Stimulated activated CD4-positive, alpha-beta T cell treated with anti-CD3 and anti-CD28 coated beads, Interleukin-2, amount 100 ng/mL, for 48 hours (primary cell): ENCODE data around the gene WIZ.

Source experiments
- DNase-seq, 2 donors: peaks; one replicate each; pipeline ENCODE4 v3.0.0-alpha.2; 2020

WIZ gene

DNA sequence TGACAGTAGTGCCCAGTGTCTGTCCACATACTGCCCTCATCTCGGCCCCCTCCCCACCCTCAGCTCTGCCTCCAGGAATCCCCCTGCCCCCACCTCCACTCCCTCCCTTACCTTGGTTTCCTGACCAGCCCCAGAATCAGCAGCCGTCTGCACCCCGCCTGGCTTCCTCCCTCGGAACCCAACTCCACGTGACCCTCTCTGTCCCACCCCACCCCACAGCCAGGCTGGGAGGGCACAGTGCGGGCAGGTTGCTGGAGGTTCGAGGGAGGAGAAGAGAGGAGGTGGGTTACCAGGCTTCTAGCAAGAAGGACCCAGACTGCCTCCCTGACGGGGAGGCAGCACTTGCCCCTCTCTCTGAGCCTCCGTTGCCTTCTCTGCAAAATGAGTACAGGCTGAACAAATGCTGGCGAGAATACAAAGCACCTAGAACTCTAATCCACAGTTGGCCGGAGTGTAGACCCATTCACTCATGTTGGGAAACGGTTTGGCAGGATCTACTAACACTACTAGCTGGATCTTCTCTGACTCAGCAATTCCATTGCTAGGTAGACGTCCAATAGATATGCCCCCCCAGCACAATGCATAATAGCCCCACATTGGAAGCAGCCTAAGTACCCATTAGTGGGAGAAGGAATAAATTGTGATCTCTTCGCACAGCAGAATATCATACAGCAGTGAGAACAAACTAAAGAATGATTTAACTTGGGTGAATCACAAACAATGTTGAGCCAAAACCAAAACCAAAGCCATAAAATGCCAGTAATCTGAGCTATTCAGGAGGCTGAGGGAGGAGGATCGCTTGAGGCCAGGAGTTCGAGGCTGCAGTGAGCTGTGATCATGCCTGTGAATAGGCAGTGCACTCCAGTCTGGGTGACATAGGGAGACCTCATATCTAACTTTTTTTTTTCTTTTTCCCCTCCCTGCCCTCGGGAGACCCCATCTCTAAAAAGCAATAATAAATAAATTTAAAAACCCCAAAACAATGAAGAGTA, 14.9 kb upstream of the WIZ start, which contains the start of gene RASAL3:
Gene RASAL3 (minus strand): TSS at position 151 of the 992 bp plus-strand sequence. CDS start 186 bp downstream, outside the sequence.
- DNase-seq: peak; percentile 46 to 47

DNA sequence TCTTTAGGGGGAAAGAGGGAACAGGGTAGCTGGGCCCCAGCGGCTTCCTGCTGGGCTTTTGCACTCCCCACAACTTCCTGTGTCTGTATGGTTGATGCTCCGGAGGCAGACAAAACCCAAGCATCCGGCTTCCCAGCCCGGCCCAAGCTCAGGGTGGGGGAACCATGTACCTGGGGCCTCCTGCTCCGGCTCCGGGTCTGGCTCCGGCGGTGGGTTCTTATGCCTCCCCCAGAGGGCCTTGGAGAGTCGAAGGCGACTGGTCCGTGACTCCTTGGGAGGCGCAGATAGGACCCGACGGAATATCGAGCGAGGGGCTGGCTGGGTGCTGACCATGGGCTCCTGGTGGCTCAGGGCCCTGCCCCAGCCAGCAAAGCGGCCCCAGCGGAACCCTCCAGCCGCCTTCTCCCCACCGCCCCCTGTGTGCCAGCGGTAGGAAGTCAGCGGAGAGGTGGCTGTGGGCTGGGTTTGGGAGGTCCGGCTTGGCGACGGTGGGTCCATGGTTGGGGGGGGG, 14.2 kb upstream of the WIZ start:
- DNase-seq: peak; percentile 61 to 66

- DNase-seq: no peak
Observed at GRCh38 chr19:15461694-15462093, 11.9 kb upstream of the WIZ start.

DNA sequence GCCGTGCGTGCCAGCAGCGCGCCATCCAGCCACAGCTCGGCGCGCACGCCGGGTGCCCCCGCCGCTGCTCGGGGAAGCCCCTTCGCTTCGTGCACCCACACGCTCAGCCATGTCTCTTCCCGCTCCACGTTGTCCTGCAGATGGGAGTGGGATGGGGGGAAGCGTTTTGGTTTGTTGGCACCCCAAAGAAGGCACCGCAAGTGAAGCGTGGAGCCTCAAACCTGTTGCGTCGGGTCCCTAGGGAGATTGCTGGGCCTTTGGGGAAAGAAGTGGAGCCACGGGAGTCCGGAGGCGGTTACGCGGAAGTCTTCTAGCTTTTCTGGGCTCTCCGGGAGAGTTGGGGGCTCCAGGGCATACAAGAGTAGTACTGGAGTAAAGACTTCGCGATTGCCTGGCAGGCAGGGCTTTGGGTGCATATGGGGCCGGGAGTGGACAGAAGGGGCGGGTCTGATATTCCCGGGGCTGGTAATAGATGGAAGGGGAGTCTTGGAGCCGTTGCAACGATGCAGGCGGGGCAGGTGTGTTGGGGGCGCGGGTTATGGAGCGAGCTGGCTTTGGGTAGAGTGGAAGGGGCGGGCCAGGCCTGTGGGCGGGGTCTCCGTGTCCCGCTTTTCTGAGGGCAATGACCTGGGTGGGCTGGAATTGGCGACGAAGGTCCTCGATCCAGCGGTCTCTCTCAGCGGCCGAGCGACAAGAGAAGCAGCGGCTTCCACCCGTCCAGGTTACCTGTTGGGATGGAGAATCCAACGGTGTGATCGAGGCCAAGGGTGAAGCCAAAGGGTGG, 8.1 kb upstream of the WIZ start:
- no peak for DNase-seq

DNA sequence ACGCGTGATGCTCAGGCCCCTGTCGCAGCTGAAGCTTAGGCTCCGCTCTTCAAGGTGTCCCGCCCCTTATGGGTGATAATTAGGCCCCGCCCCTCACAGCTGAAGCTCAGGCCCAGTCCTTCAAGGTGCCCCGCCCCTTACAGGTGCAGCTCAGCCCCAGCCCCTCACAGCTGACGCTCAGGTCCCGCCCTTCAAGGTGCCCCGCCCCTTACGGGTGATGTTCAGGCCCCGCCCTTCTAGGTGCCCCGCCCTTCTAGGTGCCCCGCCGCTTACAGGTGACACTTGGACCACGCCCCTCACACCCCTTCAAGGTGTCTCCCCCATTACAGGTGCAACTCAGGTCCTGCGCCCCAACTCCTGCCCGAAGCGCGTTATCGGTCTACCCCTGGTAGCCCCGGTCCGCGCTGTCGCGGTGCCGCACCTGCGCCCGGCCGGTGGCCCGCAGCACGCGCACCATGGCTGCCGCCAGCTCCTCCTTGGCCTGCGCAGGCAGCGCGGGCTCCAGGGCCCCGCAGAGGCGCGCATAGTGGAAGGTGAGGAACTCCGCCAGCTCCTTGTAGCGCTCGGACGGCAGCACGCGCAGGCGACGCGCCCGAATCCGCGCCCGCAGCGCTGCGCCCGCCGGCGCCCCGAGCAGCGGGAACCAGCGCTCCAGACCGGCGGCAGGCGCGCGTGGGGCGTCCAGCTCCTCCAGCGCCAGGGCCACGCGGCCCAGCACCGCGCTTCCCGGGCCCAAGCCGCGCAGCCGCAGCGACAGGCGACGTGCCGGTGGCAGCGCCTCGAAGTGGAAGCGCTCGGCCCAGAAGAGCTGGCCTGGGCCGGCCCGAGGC, 7.3 kb upstream of the WIZ start:
- no peak for DNase-seq

DNA sequence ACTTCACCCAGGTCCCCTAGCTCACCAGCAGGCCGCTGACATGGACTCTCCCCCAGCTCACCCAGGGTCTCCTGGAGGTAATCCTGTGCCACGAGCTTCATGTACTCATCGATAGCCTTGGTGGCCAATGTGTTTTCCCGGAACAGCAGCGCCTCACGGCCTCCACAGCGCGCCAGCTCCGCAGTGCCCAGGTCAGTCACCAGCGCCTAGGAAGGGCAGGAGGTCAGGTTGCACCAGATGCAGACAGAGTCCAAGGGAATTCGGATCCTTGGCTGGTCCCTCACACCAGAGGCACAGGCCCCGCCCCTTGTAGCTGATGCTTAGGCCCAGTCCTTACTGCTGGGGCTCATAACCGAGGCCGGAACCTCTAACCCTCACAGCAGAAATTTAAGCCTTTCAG, 6.7 kb upstream of the WIZ start:
- no peak for DNase-seq

DNA sequence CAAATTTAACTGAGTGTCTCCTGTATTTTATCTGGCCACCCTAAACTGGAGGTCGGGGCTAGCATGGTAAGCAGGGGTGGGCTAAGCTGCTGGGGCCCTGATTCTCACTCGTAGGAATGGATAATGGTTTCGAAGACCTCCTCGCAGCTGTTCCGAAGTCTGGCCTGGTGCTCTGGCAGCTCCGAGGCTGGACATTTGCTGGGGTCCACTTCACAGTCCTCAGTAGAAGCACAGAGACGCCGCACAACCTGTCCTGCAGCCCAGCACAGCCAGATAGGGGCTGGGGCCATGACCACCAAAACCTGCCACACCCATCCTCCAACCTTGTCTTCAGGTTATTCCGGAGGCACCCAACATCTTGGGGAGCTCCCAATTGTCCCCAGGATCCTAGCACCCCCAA, 6.2 kb upstream of the WIZ start:
- DNase-seq: no peak

DNA sequence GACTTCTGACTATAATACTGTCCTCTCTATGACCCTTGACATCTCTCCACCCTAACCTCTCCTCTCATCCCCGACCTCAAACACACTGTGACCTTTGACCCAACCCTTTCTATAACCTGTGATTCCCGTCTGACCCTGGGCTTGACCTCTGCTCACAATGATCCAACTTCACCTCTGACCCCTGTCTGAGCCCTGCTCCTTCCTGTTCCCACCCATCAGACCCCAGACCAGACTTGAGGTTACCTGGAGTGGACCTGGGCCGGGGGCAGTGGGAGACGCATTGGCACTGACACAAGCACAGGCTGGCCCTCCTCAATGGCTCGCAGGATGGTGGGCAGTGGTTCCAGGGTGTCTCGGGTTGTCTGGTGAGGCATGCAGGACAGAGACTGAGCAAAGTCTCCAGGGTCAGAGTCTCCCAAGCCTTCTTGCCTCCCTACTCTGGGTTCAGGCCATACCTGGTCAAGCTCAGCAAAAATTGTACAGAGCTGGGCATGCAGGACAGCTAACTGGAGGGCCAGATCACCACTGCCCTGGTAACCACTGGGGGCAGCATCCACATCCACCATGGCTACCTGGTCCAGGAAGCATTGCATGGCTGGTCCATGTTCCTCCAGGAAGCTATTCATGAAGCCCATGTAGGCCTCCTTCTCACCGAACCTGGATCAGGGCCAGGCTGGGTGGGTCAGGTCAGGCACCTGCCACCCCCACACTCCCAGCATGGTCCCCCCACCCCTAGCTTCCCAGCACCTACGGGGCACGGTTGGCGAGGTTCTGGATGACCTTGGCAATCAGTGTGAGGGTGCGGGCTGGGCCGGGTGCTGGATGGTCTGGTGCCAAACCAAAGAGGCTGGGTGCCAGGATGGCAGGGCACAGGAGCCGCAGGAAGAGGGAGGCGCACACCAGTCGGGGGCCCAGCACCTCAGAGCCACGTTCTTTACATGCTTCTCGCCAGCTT, 4.4 kb upstream of the WIZ start:
- no peak for DNase-seq

DNA sequence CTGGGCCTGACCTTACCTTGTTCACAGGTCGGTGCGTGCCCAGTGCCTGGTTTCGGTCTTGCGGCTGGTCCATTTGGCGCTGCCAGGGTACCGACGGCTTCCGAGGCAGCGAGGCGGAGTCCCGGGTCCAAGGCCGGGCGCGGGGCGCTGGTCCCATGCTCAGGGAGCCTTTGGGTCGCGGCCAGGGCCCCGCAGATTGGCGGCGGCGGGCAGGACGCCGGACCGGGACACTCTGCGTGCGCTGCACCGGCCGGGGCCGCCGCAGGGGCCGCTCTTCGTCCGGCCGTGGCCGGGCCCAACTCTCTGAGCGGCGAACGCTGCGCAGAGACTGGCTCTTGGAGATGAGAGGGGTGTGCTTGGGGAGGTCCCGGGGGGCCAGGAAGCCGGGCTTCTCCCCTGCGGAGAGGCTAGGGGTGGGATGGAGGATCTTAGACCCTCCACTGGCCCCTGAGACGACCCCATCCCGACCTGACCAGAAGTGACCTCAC, 3.4 kb upstream of the WIZ start:
- DNase-seq: no peak

GRCh38 chr19:15452111-15453047, 2.6 kb upstream of the WIZ start:
- DNase-seq: no peak

DNA sequence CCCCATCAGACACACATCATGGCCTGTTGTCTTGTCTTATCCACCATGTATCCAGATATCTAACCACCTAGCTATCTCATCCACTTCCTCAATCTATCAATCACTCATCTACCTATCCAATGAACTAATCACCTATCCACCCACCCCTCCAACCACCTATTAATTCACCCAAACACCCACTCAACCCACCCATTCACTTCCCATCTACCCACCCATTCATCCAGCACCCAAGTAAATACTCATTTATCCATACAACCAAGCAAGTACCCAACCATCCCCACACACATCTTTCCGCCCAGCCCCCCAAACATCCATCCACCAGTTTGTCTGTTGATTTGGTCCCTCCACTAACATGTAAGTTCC, 753 bp upstream of the WIZ start:
- DNase-seq: no peak

- DNase-seq: no peak
Observed at GRCh38 chr19:15448778-15449619, 757 bp downstream of the WIZ start.

DNA sequence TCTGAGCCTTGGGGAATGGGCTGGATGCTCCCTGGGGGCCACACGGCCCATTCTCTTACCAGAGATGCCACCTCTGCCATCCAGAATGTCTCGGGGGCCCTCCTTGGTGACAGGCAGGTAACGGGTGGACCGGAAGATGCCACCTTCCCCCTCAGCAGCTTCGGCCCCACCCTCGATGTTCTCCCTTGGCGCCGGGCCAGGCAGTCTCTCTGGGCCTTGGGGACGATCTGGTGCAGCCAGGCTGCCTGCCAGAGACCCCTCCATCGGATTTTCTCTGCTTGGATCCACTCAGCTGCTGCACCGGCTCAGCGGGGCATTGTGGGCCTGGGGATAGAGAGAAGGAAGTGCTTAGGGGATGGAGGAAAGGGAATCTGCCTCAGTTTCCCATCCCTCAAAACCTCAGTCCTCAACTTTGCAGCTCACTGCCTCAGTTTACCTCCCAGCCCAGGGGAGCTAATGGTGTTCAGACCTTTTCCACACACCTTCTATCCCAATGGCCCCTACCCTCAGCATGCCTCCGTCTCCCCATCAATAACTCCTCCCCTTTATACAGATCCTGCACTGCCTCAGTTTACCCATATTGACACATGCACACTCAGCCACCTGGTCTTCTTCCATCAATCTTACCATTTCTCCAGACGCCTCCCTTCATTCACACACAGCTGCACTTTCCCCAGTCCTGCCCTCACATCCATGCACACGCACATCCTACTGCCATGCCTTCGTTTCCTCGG, 1.5 kb downstream of the WIZ start:
- no peak for DNase-seq

- no peak for DNase-seq
Observed at GRCh38 chr19:15447057-15447456, 2.7 kb downstream of the WIZ start.

- DNase-seq: no peak
Observed at GRCh38 chr19:15445807-15446376, 3.9 kb downstream of the WIZ start.

- DNase-seq: no peak
Observed at GRCh38 chr19:15445227-15445605, 4.5 kb downstream of the WIZ start.

GRCh38 chr19:15444505-15445226, 5.1 kb downstream of the WIZ start:
- no peak for DNase-seq
